Endometrium (tissue), 2 donors: ENCODE results near the gene TH.

Source experiments
- FAIRE-seq: peaks from 2 replicates; lab custom pipeline; 2012; peaks lifted over from hg19 to GRCh38; lab: Jason Lieb, UNC
- donor health status: control.
- donor health status: control.

Gene TH

DNA sequence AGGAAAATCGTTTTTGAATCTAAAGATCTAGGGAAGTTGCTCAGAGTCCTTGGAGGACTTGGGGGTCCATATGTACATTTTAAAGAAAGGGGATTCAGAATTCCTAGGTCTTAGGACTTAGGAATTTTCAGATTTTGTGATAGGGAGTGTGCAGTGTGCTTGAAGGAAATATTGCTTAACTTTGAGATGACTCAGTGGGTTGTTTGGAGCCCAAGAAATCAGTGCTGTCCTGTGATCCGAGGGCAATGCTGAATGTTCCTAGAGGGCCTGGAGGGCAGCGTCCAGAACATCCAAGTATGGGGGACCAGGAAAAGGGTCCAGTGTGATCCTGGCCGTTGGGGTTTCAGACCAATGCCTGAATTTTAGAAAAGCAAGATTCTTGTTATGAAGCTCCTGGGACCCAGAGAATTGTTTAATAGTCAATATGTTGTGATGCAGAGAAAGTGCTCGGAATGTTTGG lies 29.3 kb downstream of the TH start:
- FAIRE-seq, result no peak

DNA sequence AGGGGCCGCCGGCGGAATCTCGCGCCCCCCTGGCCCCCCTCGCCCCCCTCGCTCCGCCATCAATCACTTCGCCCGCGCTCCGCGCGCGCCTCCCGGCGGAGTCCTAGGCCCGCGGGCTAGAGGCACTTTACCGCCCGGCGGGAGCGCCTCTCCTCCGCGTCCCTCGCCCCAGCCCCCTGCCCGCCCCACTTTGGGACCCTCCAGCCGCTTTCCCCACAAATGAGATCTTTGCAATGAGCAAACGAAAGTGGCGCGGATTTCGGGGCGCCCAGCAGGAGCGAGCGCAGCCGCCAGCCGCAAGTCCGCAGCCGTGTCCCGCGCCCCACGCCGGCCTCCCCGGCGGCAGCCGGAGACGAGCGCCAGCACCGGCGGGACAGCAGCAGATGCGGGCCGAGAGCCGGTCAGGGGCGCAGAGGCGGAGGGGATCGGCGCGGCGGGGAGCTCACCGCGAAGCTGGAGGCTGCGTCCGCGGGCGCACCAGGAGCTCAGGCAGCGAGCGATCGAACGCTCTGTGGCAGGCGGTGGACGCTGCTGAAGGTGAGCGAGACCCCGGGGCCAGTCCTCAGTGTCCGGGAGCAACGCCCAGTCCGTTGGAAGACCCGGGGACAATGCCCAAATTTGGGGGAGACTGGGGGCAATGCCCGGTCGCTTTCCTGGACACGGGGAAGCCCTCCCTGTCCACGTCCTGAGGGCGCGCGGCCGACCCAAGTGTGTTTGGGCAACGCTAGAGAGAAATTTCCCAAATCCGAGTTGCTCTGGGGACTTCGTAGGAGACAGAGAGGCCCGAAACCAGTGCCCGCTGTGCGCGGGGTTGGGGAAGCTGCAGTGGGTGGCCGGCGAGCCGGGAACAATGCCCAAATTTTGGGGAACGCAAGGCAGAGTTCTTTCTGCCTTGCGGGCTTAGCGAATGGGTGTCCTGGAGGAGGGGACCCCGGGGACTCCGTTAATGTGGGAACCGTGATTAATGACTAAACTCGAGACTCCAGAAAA lies 30.9 kb downstream of the TH start:
- no peak for FAIRE-seq

DNA sequence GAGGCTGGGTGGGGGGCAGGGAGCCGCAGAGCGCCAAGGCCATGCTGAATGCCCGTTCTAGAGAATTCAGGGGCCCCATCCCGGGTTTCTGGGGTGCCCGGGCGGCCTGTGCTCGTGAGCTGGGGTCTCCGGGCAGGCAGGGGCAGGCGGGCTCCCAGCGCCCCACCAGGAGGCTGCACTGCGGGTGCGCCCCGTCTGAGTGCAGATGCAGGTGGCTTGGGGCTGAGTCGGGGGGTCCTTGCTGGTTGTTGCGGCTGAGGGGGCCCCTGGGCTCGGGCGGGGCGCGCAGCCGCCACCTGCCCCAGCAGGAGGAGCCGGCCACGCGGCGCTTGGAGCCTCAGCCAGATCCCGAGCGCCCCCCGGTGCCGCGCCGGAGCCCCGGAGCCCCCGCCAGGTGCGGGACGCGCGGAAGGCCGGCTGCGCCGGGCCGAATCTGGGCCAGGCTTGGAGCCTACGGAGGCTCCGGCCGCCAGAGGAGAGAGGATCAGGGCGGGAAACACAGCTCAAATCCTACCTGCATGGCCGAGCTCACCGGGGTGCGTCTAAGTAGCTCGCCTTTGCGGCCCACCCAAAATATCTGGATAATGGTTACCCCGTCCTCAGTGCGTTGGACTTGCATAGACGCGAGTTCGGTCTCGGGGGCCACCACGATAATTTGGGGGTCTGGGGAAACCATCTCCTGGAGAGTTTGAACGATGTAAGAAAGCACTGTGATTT lies 31.8 kb downstream of the TH start:
- FAIRE-seq, result no peak

DNA sequence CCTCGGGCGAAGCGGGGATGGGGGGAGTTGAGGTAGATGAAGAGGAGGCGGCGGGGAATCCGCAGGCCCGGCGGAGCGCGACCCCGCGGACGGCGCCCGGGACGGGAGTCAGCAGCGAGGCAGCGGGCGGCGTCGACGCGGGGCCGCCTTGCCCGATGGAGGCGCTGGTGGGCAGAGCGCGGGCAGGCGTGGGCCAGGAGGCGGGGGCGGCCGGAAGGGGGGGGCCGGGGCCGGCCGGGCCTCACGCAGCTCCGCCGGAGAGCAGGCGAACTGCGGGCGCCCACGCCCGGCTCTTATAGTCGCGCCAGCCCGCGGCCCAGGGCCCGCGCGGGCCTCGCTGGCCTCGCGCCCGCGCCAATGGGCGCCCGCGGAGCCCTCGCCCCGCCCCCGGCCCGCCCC lies 32.5 kb downstream of the TH start, which contains the start of gene IGF2:
TSS of gene IGF2 (minus strand) at position 267 of the 399 bp plus-strand sequence. CDS start 3,866 bp downstream, outside the sequence.
- no peak for FAIRE-seq

DNA sequence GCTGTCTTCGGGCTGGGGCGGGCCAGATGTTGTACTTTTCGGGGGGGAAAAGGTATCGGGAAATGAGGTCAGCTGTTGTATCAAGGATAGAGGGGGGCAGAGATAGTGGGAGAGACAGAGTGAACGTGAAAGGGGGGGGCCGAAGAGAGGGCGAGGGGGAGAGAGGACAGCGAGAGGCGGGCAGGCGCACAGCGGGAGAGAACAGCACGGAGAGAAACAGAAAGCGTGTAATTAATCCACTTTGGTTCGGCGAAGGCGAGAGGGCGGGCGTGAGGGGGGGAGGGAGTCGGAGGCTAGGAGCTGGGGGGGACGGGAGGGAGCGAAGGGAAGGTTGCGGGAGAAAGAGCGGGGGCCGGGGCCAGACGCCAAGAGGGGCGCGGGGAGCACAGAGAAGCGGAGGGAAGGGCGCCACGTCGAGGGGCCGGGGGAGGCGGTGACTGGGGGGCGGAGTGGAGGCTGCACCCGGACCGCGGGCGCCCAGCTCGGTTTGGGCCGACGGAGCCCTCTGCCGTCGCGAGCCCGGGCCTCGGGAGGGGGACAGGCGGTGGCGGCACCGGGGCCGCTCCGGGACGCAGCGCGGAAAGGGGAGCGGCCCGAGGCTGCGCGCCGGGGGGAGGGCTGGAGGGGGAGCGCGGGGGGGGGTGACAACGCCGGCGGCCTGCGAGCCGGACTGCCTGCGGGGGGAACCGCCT lies 33.0 kb downstream of the TH start:
- no peak for FAIRE-seq

DNA sequence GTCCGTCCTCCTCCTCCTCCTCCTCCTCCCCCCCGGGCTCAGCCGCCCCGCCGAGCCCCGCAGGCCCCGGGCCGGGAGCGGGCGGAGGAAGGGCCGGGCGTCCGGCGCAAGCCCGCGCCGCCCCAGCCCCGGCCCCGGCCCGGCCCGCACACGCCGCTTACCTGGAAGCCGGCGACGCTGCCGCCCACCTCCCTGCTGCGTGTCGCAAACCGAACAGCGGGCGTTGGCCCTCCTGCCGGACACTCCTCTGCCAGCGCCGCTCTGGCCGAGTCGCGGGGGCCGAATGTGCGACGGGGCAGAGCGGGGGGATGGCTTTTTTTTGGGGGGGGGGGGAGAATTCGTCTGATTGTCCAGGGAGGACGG lies 33.6 kb downstream of the TH start:
- no peak for FAIRE-seq

DNA sequence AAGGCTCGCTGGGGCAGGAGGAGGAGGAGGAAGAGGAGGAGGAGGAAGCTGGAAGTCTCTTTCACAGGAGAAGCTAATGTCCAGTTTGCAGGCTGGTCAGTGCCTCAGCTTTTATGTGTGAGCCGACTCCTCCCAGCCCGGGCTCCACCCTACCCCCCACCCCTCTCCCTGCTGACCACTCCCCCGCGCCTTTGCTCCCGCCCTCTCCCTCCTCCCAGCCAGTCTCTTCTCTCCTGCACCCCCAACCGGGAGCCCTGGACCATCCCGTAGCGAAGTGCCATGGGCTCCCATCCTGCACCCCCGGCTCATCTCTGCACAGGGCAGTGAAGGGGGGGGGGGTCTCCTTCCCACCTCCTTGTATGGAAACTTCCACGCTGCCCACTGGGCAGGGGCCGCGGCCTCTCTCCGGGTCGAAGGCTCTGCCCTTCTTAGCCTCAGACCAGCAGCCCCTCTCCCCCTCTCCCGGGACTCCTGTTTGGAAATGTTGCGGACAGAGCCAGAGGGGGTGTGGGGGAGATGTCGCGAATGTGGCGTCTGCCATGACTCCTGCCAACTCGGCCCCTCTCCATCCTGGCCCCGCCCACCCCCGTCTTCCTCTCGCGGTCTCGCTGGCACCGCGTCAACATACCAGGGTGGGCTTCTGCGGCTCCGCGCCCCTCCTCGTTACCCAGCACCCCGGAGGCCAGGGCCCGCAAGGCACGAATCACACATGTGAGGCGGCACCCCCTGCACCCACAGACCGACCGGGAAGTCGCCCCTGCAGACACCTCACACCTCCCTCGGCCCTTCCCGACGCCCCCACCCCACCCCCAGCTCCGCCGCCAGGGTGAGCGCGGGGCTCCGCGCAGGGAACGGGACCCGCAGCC lies 34.2 kb downstream of the TH start:
- no peak for FAIRE-seq

DNA sequence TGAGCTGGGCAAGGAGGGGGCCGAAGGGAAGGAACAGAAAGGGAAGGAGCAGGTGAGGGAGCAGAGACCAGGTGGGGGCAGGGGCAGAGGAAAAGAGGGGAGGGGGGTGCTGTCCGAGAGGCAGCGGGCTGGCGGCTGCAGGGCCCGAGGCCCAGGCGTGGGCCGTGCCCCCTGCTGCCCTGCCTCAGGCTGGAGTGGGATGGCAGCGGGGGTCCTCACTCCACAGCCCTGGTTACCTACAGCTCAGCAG lies 34.7 kb downstream of the TH start:
- no peak for FAIRE-seq

DNA sequence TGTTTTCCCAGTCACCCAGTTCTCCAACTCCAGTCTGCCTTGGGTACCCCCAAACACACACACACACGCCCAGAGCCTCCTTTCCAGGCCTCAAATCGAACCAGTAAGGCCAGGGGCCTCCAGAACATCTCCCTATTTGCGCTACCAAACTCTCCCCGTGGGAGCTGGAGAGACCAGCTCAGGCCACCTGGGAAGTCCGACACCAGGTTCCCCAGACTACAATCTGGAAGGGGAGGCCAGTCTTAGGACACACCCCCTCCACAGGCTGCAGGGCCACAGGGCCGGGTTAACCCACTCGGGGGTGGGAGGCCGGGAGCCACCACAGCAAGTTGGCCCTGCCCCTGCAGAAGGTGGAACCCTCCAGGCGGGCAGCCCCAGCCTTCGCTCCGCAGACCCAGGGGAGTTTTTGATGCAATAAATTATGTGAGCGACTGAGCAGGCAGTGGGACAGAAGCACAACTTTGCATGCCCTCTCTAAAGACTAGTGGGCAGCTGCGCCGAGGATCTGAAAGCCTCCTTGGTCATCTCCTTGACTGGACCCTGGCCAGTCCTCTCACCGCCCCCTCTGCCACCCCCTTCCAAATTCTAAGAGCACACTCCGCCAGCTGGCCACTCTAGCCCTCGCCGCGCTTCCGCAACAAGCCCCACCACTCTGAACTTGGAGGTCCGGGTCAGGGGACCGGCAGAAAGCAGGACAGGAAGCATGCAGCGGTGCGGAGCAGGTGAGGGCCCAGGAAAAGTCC lies 35.2 kb downstream of the TH start:
- no peak for FAIRE-seq

DNA sequence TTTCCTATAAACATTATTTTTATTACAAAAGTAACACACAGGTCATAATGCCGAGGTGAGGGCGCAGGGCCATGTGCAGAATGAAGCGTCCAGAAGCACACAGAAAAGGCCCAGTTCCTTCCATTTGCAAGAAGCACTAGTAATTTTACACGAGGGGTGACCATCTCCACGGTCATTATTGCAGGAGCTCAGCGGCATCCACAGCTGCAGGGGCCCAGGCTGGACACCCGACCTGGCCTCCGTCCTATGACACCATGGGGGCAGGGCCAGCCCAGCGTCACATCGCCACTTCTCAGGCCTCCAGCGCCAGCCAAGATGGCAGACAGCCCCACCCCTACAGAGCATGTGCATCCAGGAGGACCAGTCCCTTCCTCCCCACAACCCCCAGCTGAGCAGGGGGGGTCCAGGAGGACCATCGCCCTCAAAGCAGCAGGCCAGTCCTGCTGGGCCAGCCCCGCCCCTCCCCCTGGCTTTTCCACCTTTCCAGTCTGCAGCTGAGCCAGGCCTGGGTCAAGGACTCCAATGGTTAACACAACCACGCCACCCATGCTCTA lies 35.9 kb downstream of the TH start:
- FAIRE-seq, result no peak

DNA sequence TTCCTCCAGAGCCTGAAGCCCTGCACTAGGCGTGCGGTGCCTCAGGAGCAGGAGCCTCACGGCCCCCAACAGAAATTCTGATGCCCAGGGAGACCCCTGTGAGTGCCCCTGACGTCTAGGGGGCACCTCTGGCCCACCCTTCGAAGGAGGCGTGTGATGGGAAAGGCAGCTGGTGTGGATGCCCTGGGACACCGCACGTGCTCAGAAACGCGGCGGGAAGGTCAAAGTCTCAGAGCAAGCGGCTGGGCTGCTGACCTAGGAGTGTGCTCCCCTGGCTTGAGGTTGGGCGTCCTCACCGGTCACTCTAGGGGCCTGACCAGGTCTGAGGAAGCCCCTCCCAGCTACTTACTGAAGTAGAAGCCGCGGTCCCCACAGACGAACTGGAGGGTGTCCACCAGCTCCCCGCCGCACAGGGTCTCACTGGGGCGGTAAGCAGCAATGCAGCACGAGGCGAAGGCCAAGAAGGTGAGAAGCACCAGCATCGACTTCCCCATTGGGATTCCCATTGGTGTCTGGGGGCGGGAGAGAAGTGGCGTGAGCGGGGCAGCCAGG lies 36.5 kb downstream of the TH start:
- no peak for FAIRE-seq

DNA sequence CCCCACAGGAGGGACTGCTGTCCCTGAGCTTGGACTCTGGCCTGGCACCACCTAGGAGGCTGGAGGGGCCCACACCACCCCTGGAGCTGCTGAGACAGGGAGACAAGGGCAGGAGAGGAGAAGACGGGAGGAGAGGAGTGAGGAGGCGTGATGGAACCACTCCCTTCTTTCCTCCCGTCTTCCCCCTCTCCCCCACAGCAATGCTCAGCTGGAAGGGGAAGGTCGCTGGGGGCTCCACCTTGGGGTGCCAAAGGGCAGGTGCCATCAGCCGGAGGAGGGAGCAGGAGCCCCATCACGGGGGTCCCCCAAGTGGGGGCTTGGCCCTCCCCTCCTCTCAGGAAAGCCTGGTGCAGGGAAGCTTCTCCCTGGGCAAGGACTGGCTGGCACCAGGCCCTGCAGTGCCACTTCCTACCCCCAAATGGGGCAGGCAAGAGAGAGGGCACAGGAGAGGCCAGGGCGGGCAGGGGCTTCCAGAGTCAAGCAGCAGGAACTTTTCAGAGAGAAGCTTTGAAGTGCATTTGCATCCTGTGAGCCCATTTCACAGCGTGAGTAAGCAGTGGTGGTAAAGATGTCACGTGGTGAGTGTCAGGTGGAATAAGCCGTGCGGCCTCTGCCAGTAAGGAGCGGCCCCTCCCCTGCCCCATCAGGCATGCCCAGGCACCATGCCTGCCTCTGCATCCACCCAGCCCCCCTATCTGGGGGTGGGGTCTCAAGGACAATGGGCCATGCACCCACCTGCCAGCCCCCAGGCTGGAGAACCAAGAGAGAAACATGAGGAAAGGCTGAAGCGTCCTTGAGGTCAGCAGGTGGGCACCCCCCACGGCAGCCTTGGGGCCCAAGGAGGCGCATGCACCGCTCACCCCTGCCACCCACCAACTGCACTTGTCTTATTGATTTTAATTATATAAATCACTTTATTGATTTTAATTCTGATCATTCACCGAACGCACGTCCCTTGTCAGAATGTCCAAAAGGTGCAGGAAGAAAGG lies 37.3 kb downstream of the TH start:
- no peak for FAIRE-seq

DNA sequence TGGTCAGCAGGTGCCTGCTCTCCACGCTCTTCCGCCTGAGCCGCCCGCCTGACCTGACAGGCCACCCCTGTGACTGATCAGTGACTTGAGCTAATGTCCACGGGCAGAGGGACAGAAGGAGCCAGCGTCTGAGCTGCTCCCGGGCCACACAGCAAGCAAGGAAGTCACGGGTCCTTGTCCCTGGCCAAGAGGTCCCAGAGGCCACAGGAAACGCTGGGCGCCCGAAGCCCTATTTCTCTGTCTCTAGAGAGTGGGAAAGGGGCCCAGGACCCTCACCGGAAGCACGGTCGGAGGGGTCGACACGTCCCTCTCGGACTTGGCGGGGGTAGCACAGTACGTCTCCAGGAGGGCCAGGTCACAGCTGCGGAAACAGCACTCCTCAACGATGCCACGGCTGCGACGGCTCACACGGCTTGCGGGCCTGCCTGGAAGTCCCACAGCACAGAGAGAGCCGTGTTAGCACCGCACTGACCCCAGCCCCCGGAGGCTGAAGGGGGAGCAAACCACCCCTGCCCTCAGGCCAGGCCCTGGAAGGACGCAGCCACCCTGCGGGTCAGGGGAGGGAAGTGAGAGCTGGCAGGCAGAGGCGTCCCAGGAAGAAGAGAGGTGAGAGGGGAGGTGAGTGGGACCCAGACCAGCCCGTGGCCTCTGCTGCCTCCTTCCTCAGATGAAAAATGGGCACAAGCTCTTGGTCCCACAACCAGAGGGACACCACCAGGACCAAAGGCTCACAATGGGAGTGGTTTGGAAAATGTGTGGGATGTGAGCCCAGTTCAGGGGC lies 38.2 kb downstream of the TH start:
- no peak for FAIRE-seq

DNA sequence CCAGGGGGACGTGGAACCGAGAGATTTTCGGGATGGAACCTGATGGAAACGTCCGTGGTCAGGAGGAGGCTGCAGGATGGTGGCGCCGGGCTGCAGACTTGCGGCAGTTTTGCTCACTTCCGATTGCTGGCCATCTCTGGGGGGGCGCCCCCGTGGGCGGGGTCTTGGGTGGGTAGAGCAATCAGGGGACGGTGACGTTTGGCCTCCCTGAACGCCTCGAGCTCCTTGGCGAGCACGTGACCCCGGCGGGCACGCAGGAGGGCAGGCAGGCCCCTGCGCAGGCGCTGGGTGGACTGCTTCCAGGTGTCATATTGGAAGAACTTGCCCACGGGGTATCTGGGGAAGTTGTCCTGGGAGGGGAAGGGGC lies 38.8 kb downstream of the TH start:
- FAIRE-seq, result no peak

DNA sequence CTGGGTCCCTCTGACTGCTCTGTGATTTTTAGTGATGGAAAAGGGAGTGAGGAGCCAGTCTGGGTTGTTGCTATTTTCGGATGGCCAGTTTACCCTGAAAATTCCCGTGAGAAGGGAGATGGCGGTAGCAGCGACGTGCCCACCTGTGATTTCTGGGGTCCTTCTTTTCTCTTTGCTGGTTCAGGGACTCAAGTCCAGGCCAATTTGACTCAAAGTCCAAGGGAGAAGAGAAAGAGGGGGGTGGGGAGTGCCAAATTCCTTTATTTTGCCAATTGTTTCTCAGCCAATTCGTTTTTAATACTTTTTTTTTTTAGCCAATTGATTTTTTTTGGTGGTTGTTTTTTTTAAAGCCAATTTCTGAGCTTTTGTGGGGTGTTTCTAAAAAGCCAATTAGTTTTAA lies 39.4 kb downstream of the TH start:
- FAIRE-seq, result no peak

DNA sequence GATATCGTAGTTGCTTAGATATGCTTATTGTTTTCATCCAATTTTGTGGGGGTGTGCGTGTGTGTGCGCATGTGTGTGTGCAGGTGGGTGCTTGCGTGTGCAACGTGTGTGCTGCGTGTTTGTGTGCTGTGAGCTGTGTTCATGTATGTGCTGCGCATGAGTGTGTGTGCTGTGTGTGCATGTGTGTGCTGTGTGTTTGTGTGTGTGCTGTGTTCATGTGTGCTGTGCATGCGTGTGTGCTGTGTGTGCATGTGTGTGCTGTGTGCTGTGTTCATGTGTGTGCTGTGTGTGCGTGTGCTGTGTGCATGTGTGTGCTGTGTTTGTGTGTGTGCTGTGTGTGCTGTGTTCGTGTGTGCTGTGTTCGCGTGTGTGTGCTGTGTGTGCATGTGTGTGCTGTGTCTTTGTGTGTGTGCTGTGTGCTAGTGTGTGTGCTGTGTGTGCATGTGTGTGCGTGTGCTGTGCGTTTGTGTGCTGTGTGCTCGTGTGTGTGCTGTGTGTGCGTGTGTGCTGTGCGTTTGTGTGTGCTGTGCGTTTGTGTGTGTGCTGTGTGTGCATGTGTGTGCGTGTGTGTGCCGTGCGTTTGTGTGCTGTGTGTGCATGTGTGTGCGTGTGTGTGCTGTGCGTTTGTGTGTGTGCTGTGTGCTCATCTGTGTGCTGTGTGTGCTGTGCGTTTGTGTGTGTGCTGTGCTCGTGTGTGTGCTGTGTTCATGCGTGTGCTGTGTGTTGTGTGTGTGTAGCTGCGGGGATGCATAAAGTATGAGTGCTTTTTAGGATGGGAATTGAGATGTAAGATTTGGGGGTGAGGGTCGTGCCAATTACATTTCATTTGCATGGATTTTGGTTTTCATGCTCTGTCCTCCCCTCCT lies 40.0 kb downstream of the TH start:
- FAIRE-seq, result no peak

DNA sequence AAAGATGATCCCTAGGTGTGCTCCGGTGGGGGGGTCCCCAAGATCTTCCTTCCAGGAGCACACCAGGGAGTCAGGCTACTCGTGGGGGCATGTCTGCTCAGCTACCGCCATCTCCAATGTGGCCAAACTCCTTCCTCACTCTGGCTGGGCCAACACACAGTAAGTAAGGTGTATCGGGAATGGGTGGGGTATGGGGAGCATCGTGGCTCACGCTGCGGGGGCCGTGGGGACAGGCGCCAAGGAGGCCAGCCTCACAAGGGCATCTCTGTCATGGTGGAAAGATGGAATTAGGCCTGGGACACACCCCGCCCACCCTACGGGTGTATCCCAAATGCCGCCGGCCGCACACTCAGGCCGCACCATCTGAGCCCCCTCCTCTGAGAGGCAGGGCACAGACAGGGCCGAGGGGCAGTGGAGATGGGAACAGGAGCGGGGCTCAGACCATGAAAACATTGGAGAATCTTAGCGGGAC lies 40.7 kb downstream of the TH start:
- no peak for FAIRE-seq
